Body of pancreas (tissue), 4 donors: ENCODE data around the gene PRSS35. TPM values are rescaled to one million over a fixed set of nuclear protein-coding genes. Genes with fewer than 3 reads are reported as not detected.
"Not testable (repeated sequence)": the region's sequence is repeated elsewhere in the genome, so short reads cannot be mapped to it uniquely, and the experiment has no call there.

Experiments
- ATAC-seq: fragments of 150-250 bp; one replicate; pipeline ENCODE4 v1.9.1; 2016
- DNase-seq, 4 donors: peaks; one replicate each; pipeline ENCODE4 v3.0.0-alpha.2; 2019
- H3K27ac ChIP-seq, 4 donors: fragments of 200-600 bp; sonication (generic); 1 replicate in 3 of 4; 2 replicates in 1 of 4; pipeline versions ENCODE4 v1.5.1 to v1.6.1; 2016 to 2019; ENCODE audit warnings: mild to moderate bottlenecking in 1 of 4, mixed read lengths in 1 of 4, moderate library complexity in 1 of 4
- H3K27me3 ChIP-seq, 2 donors: fragments of 200-600 bp; sonication (generic); one replicate each; pipeline ENCODE4 v1.6.0; 2016; ENCODE audit warnings: mild to moderate bottlenecking in 1 of 2
- H3K36me3 ChIP-seq, 2 donors: fragments of 200-600 bp; sonication (generic); replicated peaks in 1 of 2; 2 replicates each; pipeline ENCODE4 v1.5.1; 2016; ENCODE audit warnings: low read depth in 2 of 2; ENCODE audit not compliant: insufficient read depth in 1 of 2
- H3K4me1 ChIP-seq: fragments of 200-600 bp; sonication (generic); one replicate; pipeline ENCODE4 v1.6.0; 2016
- H3K4me3 ChIP-seq, 2 donors: fragments of 200-600 bp; sonication (generic); 1 replicate in 1 of 2; 2 replicates in 1 of 2; pipeline ENCODE4 v1.5.1; 2016 to 2019
- H3K9me3 ChIP-seq, 3 donors: fragments of 200-600 bp; sonication (generic); 1 replicate in 2 of 3; 2 replicates in 1 of 3; pipeline ENCODE4 v1.5.1; 2016
- CTCF ChIP-seq, 7 experiments: fragments of 450-650 bp in 4 of 7; fragments of 200-600 bp in 3 of 7; sonication (generic) in 3 of 7; IDR thresholded peaks; one replicate each; pipeline ENCODE4 v1.5.1; 2016 to 2019; ENCODE audit warnings: antibody characterized with exemption in 7 of 7
- POLR2A ChIP-seq, 3 donors: fragments of 450-650 bp; IDR thresholded peaks; one replicate each; pipeline ENCODE4 v1.6.1; 2016; ENCODE audit warnings: antibody characterized with exemption in 3 of 3, mild to moderate bottlenecking in 2 of 3
- WGBS, 2 donors: methylation state at CpG; one replicate each; pipeline ENCODE4 v1.1.5; 2017; 5-methylcytosine and 5-hydroxymethylcytosine counted together
- intact Hi-C: fragments of 100-400 bp; cut with DNase I; formaldehyde crosslinking; loops from one replicate; pipeline ENCODE4 v1.15.1; 2023
- total RNA-seq, 2 donors: library from RNA; depleted of rRNA; stranded (reverse); fragments of >200 nt; gene quantifications; one replicate each; pipeline ENCODE4 v1.1.0, GENCODE V29; 2016

The PRSS35 gene
- total RNA-seq, 2 donors from 2014 or later = 0.78 TPM; not detected in 1

DNA sequence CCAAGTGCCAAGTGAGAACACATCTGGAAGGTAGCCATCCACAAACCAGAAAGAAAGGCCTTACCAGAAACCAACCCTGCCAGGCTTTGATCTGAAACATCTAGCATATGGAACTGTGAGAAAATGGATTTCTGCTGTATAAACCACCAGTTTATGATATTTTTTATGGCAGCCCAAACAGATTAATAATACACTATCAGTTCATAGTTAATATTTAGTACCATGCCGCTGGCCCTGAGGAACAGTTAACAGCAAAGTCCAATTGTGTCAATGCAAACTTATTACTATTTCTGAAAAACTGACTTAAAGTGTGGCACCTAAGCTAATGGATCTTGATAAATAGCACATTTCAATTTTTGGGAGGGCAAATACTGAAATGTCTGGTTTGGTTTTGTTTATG lies 35.4 kb upstream of the PRSS35 start:
- H3K27me3 ChIP-seq = no peaks in the 10 kb centered on the region
- no peak for DNase-seq
- H3K36me3 ChIP-seq = no peaks in the 10 kb centered on the region
- H3K9me3 ChIP-seq = no peaks in the 10 kb centered on the region
- no peaks in the 10 kb centered on the region for H3K4me1 ChIP-seq
- no peak for ATAC-seq
- H3K4me3 ChIP-seq = no peak overlapping the region
- no peak overlapping the region for H3K27ac ChIP-seq
- 54 to 69% methylated on average over 1 of the region's 1 CpG for WGBS, 2 donors
- intact Hi-C loops = no loop called here
- no peak for TF ChIP-seq CTCF (IDR thresholded peaks at IDR 0.05)
- no peak for TF ChIP-seq POLR2A (IDR thresholded peaks at IDR 0.05)

DNA sequence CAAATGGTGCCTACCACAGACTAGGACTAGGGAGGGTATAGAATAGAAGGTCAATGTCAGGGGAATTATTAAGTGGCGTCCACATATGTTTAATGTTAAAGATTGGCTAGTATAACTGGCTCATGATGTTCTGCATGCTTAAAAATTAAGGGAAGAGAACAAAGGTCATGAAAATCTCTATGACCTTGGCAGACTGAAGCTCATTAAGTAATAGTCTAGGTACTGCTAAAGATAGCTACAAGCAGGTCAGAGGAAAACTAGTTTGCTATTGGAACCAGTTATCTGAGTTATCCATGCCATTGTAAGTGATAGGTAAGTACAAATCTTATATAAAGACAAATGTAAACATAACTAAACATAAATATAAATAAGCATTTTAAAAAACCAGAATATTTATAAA lies 32.9 kb upstream of the PRSS35 start:
- ATAC-seq (no peak), DNase-seq (no peak)
- Histone ChIP-seq H3K27me3 (no peaks in the 10 kb centered on the region), H3K36me3 (no peaks in the 10 kb centered on the region), H3K9me3 (no peaks in the 10 kb centered on the region), H3K27ac (no peak overlapping the region), H3K4me1 (no peaks in the 10 kb centered on the region), H3K4me3 (no peak overlapping the region)
- intact Hi-C loops = no loop called here
- WGBS, 2 donors = 28 to 52% methylated on average over 1 of the region's 1 CpG
- TF ChIP-seq CTCF (IDR thresholded peaks at IDR 0.05) = no peak
- no peak for TF ChIP-seq POLR2A (IDR thresholded peaks at IDR 0.05)

DNA sequence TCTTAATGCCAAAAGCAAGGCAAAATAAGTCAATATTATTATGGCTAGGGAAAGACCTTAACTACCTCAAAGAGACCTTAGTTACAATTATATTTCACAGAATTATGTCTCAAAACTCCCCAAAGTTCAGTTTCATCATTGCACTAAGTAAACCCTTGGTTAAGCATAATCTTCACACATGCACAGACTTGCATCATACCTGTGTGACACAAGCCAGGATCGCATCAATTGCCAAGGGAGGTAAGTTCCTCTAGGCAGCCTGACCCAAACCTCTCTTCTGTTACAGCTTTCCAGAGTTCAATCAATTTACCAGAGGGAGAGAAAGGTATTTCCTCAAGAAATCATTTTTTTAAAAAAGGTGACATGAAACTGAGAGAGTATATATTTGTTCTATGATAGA lies 31.9 kb upstream of the PRSS35 start:
- Histone ChIP-seq H3K36me3 (no peaks in the 10 kb centered on the region), H3K4me1 (no peaks in the 10 kb centered on the region), H3K27ac (no peak overlapping the region), H3K27me3 (no peaks in the 10 kb centered on the region), H3K9me3 (no peaks in the 10 kb centered on the region), H3K4me3 (no peak overlapping the region)
- WGBS, 2 donors = 74 to 82% methylated on average over 1 of the region's 1 CpG
- DNase-seq (no peak), ATAC-seq (no peak)
- no peak for TF ChIP-seq POLR2A (IDR thresholded peaks at IDR 0.05)
- no peak for TF ChIP-seq CTCF (IDR thresholded peaks at IDR 0.05)
- intact Hi-C loops = no loop called here

- H3K27ac ChIP-seq, H3K4me1 ChIP-seq, DNase-seq, H3K9me3 ChIP-seq, H3K27me3 ChIP-seq, H3K36me3 ChIP-seq, ATAC-seq, intact Hi-C loops, H3K4me3 ChIP-seq: not testable (repeated sequence)
- 92 to 100% methylated on average over 1 of the region's 1 CpG for WGBS, 2 donors
Measured at GRCh38 chr6:83481938-83482337, 30.4 kb upstream of the PRSS35 start.

- ATAC-seq (no peak), DNase-seq (no peak)
- intact Hi-C loops = no loop called here
- Histone ChIP-seq H3K27ac (no peak overlapping the region), H3K4me1 (no peaks in the 10 kb centered on the region), H3K9me3 (no peaks in the 10 kb centered on the region), H3K27me3 (no peaks in the 10 kb centered on the region), H3K36me3 (no peaks in the 10 kb centered on the region), H3K4me3 (no peak overlapping the region)
- TF ChIP-seq POLR2A (IDR thresholded peaks at IDR 0.05) = no peak
- no peak for TF ChIP-seq CTCF (IDR thresholded peaks at IDR 0.05)
- 45 to 51% methylated on average over 2 of the region's 2 CpGs for WGBS, 2 donors
Measured at GRCh38 chr6:83488448-83488847, 23.9 kb upstream of the PRSS35 start.
